Cardiac muscle cell (in vitro differentiated cells and primary cell): ENCODE data around the gene PRSS21. TPM values are rescaled to one million over a fixed set of nuclear protein-coding genes. Genes with fewer than 3 reads are reported as not detected.

Source experiments
- DNase-seq, 2 donors: peaks; one replicate each; pipeline versions ENCODE4 v3.0.0 to v3.0.0-alpha.2; 2010 to 2017; ENCODE audit warnings: low read depth in 1 of 2, low spot score in 1 of 2
- H3K27ac ChIP-seq: fragments of 200-600 bp; sonication (generic); 2 replicates; pipeline ENCODE4 v1.5.1; 2016
- H3K27me3 ChIP-seq: fragments of 200-600 bp; sonication (generic); 2 replicates; pipeline ENCODE4 v1.6.0; 2016; ENCODE audit warnings: control low read depth
- H3K36me3 ChIP-seq: fragments of 200-600 bp; sonication (generic); 2 replicates; pipeline ENCODE4 v1.5.1; 2016; ENCODE audit warnings: control low read depth
- H3K4me1 ChIP-seq: fragments of 200-600 bp; sonication (generic); 2 replicates; pipeline ENCODE4 v1.8.1; 2017; ENCODE audit warnings: low read depth, mild to moderate bottlenecking, mixed run types
- H3K4me3 ChIP-seq: fragments of 200-600 bp; sonication (generic); 2 replicates; pipeline ENCODE4 v1.5.1; 2016; ENCODE audit warnings: mild to moderate bottlenecking
- H3K9me3 ChIP-seq: fragments of 200-600 bp; sonication (generic); 2 replicates; pipeline ENCODE4 v1.5.1; 2017; ENCODE audit warnings: low read depth, mild to moderate bottlenecking, control low read depth
- CTCF ChIP-seq: IDR thresholded peaks from 2 replicates; pipeline ENCODE4 v1.5.1; 2012; ENCODE audit warnings: low read depth, mild to moderate bottlenecking, low read length
- polyA plus RNA-seq: library from polyadenylated mRNA; unstranded; fragments of >200 nt; fragmentation: Nextera tagmentation; extraction: Ambion mirVana; gene quantifications from 2 replicates; pipeline ENCODE4 v1.2.1, GENCODE V29; 2016
- total RNA-seq: library from RNA; depleted of rRNA; stranded (reverse); fragments of >200 nt; gene quantifications from 2 replicates; pipeline ENCODE4 v1.2.3, GENCODE V29; 2016

The PRSS21 gene
- total and polyA plus RNA-seq, 2 experiments from 2014 or later, result not detected

DNA sequence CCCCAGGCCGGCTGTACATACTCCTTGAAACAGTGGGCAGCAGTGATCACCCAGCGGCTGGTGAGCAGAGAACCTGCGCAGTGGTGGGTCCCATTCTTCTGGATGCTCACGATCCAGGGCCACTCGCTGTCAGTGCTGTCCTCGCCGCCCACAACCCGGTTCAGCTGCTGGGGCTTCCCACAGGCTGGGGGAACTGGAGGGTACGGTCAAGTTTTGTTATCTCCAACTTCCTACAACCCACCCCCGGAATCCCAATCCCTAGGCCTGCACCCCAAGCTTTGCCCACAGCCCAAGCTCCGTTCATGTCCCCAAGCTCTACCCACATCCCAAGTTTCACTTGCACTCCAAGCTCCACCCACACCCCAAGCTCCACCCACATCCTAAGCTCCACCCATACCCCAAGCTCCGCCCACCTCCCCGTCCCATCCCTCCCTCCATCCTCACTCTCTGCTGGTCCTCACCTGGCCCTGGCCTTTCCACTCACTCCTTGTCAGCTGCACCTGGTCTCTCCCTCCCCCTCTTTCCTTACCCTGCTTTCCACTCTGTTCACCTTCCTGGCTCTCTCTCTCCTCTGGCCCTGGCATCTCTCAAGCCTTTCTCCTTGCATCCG lies 39.1 kb downstream of the PRSS21 start:
- Histone ChIP-seq H3K4me3 (no peak overlapping the region), H3K27me3 (peaks cover 34% of the 10 kb centered on the region)
- no peak for TF ChIP-seq CTCF

GRCh38 chr16:2856686-2857450 lies 39.8 kb downstream of the PRSS21 start:
- Histone ChIP-seq H3K9me3 (no peaks in the 10 kb centered on the region), H3K4me1 (no peaks in the 10 kb centered on the region), H3K36me3 (no peaks in the 10 kb centered on the region), H3K27me3 (peaks cover 34% of the 10 kb centered on the region), H3K27ac (no peak overlapping the region), H3K4me3 (no peak overlapping the region)
- TF ChIP-seq CTCF, result no peak
- DNase-seq, result no peak

More for the DNA sequence above, 39.1 kb downstream of the PRSS21 start:
- no peaks in the 10 kb centered on the region for H3K9me3 ChIP-seq
- H3K36me3 ChIP-seq, result no peaks in the 10 kb centered on the region
- DNase-seq, result no peak
- no peak overlapping the region for H3K27ac ChIP-seq
- H3K4me1 ChIP-seq, result no peaks in the 10 kb centered on the region

DNA sequence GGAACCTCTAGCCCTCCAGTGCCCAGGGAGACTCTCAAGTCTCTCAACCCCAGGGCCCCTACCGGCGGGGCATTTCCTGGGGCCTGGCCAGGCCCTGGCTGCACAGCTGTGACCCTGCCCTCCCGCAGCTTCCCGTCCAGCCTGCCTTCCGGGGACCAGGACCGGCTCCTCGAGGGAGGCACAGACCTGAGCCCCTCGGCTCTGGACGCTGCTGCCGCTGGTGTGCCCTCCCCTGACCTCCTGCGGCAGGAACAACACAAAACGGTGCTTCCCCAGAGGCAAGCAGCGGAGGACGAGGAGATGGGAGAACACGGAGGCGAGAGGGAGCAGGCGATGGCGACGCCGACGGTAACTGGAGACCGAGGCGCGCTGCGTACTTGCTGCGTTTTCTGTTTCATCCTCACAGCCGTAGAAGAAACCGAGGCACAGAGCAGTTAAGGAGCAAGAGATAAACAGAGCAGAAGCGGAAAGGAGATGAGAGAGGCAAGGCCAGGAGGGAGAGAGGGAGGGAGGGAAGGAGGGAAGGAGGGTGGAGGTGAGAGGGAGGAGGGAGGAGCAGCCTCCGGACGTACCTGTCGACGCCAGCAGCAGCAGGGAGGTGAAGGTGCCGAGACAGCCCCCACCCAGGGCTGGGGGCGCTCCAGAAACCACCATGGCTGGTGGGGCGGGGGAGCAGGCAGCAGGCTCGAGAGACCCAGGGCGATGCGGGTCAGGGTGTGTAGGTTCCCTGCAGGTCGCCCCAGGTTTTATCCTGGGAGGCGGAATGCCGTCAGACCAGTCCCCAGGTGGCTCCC lies 40.6 kb downstream of the PRSS21 start, which contains the start of gene PRSS22:
PRSS22 (minus strand) TSS at position 720 of the 794 bp plus-strand sequence; CDS start at position 654, 66 bp downstream.
- no peak within 1 kb of the TSS for H3K4me3 ChIP-seq
- H3K9me3 ChIP-seq, result no peaks in the 10 kb centered on the region
- no peaks in the 10 kb centered on the region for H3K36me3 ChIP-seq
- no peak within 1 kb of the TSS for H3K27ac ChIP-seq
- peaks cover 34% of the 10 kb centered on the region for H3K27me3 ChIP-seq
- TF ChIP-seq CTCF, result no peak
- no peaks in the 10 kb centered on the region for H3K4me1 ChIP-seq
- DNase-seq, result no peak

DNA sequence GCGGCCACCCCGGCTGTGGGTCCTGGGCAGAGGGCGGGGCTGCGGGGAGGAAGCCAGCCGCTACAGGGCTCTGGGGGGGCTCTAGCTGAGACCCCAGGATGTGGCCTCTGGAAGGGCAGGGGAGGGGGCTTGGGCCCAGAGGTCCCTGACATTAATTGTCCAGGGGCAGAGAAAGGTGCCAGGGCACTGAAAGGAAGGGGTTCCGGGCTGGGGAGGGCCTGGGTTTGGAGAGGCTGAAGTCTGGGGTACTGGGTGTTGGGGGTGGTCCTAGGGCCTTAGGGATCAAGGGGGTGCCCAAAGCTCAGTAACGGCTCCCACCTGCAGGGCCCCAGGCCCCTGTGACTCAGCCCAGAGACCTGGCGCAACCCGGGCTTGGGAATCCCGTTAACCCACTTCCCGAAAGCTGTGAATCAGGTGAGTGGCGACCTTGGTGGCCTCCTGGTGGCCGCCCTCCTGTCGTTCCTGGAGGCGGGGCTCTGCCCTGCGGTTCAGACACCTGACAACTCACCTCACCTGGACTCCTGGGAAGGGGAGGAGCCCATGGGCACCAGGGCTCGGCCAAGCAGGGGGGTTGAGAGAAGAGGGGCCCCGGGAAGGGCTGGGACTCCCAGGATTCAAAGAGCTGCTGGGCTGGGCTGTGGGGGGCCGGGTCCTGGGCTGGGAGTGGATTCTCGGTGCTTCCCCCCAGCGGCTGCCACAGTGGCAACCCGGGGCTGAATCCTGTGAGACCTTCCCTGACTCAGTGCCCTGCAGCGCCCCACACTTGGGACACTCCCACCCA lies 41.4 kb downstream of the PRSS21 start:
- TF ChIP-seq CTCF, result no peak
- H3K27me3 ChIP-seq, result peaks cover 34% of the 10 kb centered on the region
- no peaks in the 10 kb centered on the region for H3K9me3 ChIP-seq
- no peaks in the 10 kb centered on the region for H3K36me3 ChIP-seq
- H3K4me1 ChIP-seq, result no peaks in the 10 kb centered on the region
- no peak overlapping the region for H3K4me3 ChIP-seq
- DNase-seq, result no peak
- H3K27ac ChIP-seq, result no peak overlapping the region

DNA sequence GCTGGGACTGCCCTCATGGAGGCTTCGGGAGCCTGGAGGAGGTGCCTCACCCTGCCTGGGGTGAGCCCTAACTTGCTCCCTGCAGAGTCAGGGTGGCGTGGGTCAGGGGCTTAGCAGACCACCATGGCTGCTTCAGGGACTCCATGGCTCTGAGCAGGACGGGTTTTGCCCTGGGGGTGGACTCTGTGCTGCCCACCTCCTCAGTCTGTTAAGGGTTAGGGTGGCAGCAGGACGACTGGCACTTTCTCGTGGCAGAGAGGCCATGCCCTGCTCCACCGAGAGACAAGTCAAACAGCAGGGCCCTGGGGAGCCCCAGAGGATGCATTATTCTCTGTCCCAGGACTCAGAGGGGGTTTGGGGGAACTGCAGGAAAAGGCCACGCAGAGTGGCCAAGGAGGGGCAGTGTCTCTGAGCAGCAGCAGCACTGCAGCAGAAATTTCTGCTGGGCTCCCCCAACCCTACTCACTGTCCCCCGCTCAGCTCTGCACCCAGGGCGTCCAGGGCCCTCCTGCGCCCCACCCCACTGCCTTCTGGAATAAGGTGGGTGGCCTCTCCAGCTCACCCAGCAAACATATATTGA lies 42.7 kb downstream of the PRSS21 start:
- DNase-seq, result no peak
- Histone ChIP-seq H3K9me3 (no peaks in the 10 kb centered on the region), H3K27ac (no peak overlapping the region), H3K4me3 (no peak overlapping the region), H3K36me3 (no peaks in the 10 kb centered on the region), H3K4me1 (no peaks in the 10 kb centered on the region), H3K27me3 (peaks cover 47% of the 10 kb centered on the region)
- no peak for TF ChIP-seq CTCF
